ENCODE results near the gene FASN. TPM values are rescaled to one million over a fixed set of nuclear protein-coding genes. Genes with fewer than 3 reads are reported as not detected.
A peak's percentile ranks its signal among the peaks of the same experiment; 100 is the strongest.

FASN gene
- total and polyA plus RNA-seq, 2 of the 4 experiments (the other 2 are of a cell fraction), result 12.4 to 56.0 TPM

DNA sequence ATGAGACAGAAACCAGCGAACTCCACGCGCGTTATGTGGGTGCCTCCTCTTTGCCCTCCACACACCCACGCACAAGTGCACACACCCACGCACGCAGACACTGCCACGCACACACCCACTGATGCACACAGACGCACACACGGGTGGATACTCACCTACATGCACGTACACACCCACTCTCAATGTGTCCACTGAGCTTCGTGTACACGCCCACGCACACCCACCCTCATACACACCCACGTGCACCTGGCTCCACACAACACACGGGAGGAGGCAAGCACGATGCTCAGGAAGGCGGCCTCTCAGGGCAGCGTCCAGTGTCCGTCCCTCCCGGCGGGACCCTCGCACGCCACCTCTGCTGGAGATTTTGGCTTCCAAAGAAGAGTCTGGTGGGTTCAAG, 50.7 kb downstream of the FASN start:
- Histone ChIP-seq H4K5ac (ENCODE audit: low read depth, low read length) (no peak overlapping the region), H2BK5ac (ENCODE audit: low read depth, low read length, poor library complexity, severe bottlenecking) (no peak overlapping the region), H2BK20ac (ENCODE audit: low read depth, low read length) (no peak overlapping the region), H3K9me3 (ENCODE audit: control insufficient read depth, insufficient read depth, low read length) (no peaks in the 10 kb centered on the region), H3K56ac (ENCODE audit: extremely low read depth, insufficient read depth, low read length) (no peak overlapping the region), H4K91ac (ENCODE audit: insufficient read depth, low read depth, low read length) (no peak overlapping the region), H3K18ac (ENCODE audit: low read depth, low read length) (no peak overlapping the region), H3K9me1 (ENCODE audit: insufficient read depth, low read length) (peaks cover 13% of the 10 kb centered on the region), H2AK5ac (ENCODE audit: low read depth, low read length) (no peak overlapping the region), H3K4ac (ENCODE audit: low read depth, low read length) (no peak overlapping the region), H2BK15ac (ENCODE audit: low read depth, low read length) (no peak overlapping the region), H2BK120ac (ENCODE audit: low read depth, low read length) (no peak overlapping the region), H2AK9ac (replicated peaks; ENCODE audit: low read depth, low read length, poor library complexity) (peak overlapping the region; percentile 70), H3K4me2 (ENCODE audit: low read depth, low read length) (no peak overlapping the region), H3K23ac (ENCODE audit: low read depth, low read length) (no peak overlapping the region), H3K14ac (replicated peaks; ENCODE audit: low read depth, low read length) (no peak overlapping the region), H3K27me3 (ENCODE audit: control insufficient read depth, insufficient read depth, low read length) (no peaks in the 10 kb centered on the region), H3K4me1 (ENCODE audit: control insufficient read depth, insufficient read depth, low read length) (peaks cover 10% of the 10 kb centered on the region), H3K4me3 (ENCODE audit: insufficient read depth, low read depth, low read length) (no peak overlapping the region), H3K79me1 (ENCODE audit: low read depth in 1 of 2, low read length in 2 of 2) (peaks cover 10 to 20% of the 10 kb centered on the region in 2 experiments), H2AFZ (replicated peaks; ENCODE audit: low read length, poor library complexity) (no peak overlapping the region), H3K36me3 (ENCODE audit: control insufficient read depth, insufficient read depth, low read length) (peaks cover 30% of the 10 kb centered on the region), H3K9ac (ENCODE audit: low read depth, low read length) (no peak overlapping the region), H4K20me1 (ENCODE audit: insufficient read depth, low read length) (peaks cover 3% of the 10 kb centered on the region), H3K27ac (ENCODE audit: insufficient read depth, low read length) (no peak overlapping the region), H4K8ac (ENCODE audit: low read depth in 2 of 2, low read length in 2 of 2) (no peak overlapping the region)
- DNase-seq, result no peak
- intact Hi-C loops (cut with micrococcal nuclease) (no loop called here), in situ Hi-C loops (cut with MboI; ENCODE audit: low sequenced_read_pairs) (no loop called here), dilution Hi-C loops (cut with HindIII; ENCODE audit: low sequenced_read_pairs, unreplicated experiment) (no loop called here)
- BruUV-seq (replicated peaks), result no TSS peak
- ChIA-PET POLR2A (ENCODE audit: unreplicated experiment) (no interaction called here), CTCF (no interaction called here)
- TF ChIP-seq RFX5 (IDR thresholded peaks at IDR 0.05; ENCODE audit: low read depth, low read length) (no peak), FOS (IDR thresholded peaks at IDR 0.05; ENCODE audit: low read depth, low read length) (no peak), SMC3 (IDR thresholded peaks at IDR 0.05; ENCODE audit: low read depth, low read length) (no peak)
- 96% methylated on average over 13 of the region's 24 CpGs; no CpG with 5 or more reads in 1 of the 2 experiments for WGBS, 2 experiments (ENCODE audit: extremely low coverage in 2 of 2, insufficient read length in 1 of 2)
- ATAC-seq (ENCODE audit: low read depth), result no peak
